HEK293 (cell line): ENCODE results near the gene STRA6.

Experiments
- CTCF ChIA-PET: fragments of 350-600 bp; formaldehyde crosslinking; extraction: SDS; loops from one replicate; lab custom pipeline; 2021; ENCODE audit warnings: antibody characterized with exemption; lab: Yijun Ruan, JAX
- POLR2A ChIA-PET: fragments of 300-600 bp; formaldehyde crosslinking; extraction: SDS; loops from one replicate; lab custom pipeline; 2020; ENCODE audit warnings: antibody characterized with exemption, inconsistent platforms; lab: Yijun Ruan, JAX
- H3K27ac ChIP-seq: fragments of 200-500 bp; sonication (Bioruptor generic); 2 replicates; pipeline ENCODE4 v1.5.1; 2014; ENCODE audit warnings: low read depth, low read length, control low read depth, inconsistent platforms; ENCODE audit errors: extremely low read depth
- H3K36me3 ChIP-seq, 2 experiments: fragments of 200-500 bp in 1 of 2; sonication (Bioruptor generic) in 1 of 2; 1 replicate in 1 of 2; 2 replicates in 1 of 2; pipeline ENCODE4 v1.5.1; 2014 to 2017; ENCODE audit warnings: inconsistent platforms in 2 of 2, low read length in 2 of 2; ENCODE audit not compliant: control insufficient read depth in 2 of 2, insufficient read depth in 1 of 2
- H3K4me1 ChIP-seq: fragments of 200-500 bp; sonication (Bioruptor generic); 2 replicates; pipeline ENCODE4 v1.5.1; 2014; ENCODE audit warnings: mild to moderate bottlenecking, low read length, inconsistent platforms; ENCODE audit not compliant: control insufficient read depth, insufficient read depth
- H3K4me3 ChIP-seq: 2 replicates; pipeline ENCODE4 v1.5.1; 2011; ENCODE audit warnings: low read depth, mild to moderate bottlenecking, control low read depth, low read length, moderate library complexity
- H3K9me3 ChIP-seq: fragments of 200-500 bp; sonication (Bioruptor generic); 2 replicates; pipeline ENCODE4 v1.5.1; 2014; ENCODE audit warnings: low read depth, low read length, inconsistent platforms; ENCODE audit not compliant: control insufficient read depth, insufficient read depth
- BCL11A ChIP-seq: fragments of 450-650 bp; formaldehyde crosslinking; IDR thresholded peaks from 2 replicates; pipeline ENCODE4 v1.5.1; 2016; ENCODE audit warnings: low read depth, missing biosample characterization, missing genetic modification characterization
- GLIS2 ChIP-seq: fragments of 450-650 bp; formaldehyde crosslinking; IDR thresholded peaks from 2 replicates; pipeline ENCODE4 v1.5.1; 2016; ENCODE audit warnings: missing biosample characterization, missing genetic modification characterization
- KLF1 ChIP-seq: fragments of 450-650 bp; formaldehyde crosslinking; IDR thresholded peaks from 2 replicates; pipeline ENCODE4 v1.5.1; 2016; ENCODE audit warnings: missing biosample characterization, missing genetic modification characterization
- KLF7 ChIP-seq: fragments of 450-650 bp; formaldehyde crosslinking; IDR thresholded peaks from 2 replicates; pipeline ENCODE4 v1.5.1; 2016; ENCODE audit warnings: missing biosample characterization, missing genetic modification characterization, borderline replicate concordance
- MZF1 ChIP-seq: fragments of 450-650 bp; formaldehyde crosslinking; IDR thresholded peaks from 2 replicates; pipeline ENCODE4 v1.5.1; 2017; ENCODE audit warnings: missing biosample characterization, missing genetic modification characterization, borderline replicate concordance
- SALL2 ChIP-seq: fragments of 450-650 bp; formaldehyde crosslinking; IDR thresholded peaks from 2 replicates; pipeline ENCODE4 v1.5.0; 2017; ENCODE audit warnings: missing biosample characterization, mild to moderate bottlenecking, missing genetic modification characterization, borderline replicate concordance
- SCRT1 ChIP-seq: fragments of 450-650 bp; formaldehyde crosslinking; IDR thresholded peaks from 2 replicates; pipeline ENCODE4 v1.5.1; 2016; ENCODE audit warnings: missing biosample characterization, missing genetic modification characterization, borderline replicate concordance
- ZBTB7A ChIP-seq: fragments of 450-650 bp; formaldehyde crosslinking; IDR thresholded peaks from 2 replicates; pipeline ENCODE4 v1.5.1; 2016; ENCODE audit warnings: low read depth, missing biosample characterization, missing genetic modification characterization
- ZFP69B ChIP-seq: fragments of 450-650 bp; formaldehyde crosslinking; IDR thresholded peaks from 2 replicates; pipeline ENCODE4 v1.5.1; 2016; ENCODE audit warnings: missing biosample characterization, missing genetic modification characterization
- ZNF138 ChIP-seq: fragments of 450-650 bp; formaldehyde crosslinking; IDR thresholded peaks from 2 replicates; pipeline ENCODE4 v1.5.1; 2016; ENCODE audit warnings: missing biosample characterization, missing genetic modification characterization, borderline replicate concordance
- ZNF175 ChIP-seq: fragments of 450-650 bp; formaldehyde crosslinking; IDR thresholded peaks from 2 replicates; pipeline ENCODE4 v1.5.1; 2016; ENCODE audit warnings: missing biosample characterization, missing genetic modification characterization
- ZNF184 ChIP-seq: fragments of 450-650 bp; IDR thresholded peaks from 2 replicates; pipeline ENCODE4 v1.5.1; 2018; ENCODE audit warnings: missing biosample characterization, mild to moderate bottlenecking, missing genetic modification characterization
- ZNF19 ChIP-seq: fragments of 450-650 bp; formaldehyde crosslinking; IDR thresholded peaks from 2 replicates; pipeline ENCODE4; 2016; ENCODE audit warnings: missing biosample characterization, missing genetic modification characterization, low read depth
- ZNF266 ChIP-seq: fragments of 450-650 bp; formaldehyde crosslinking; IDR thresholded peaks from 2 replicates; pipeline ENCODE4 v1.5.1; 2016; ENCODE audit warnings: missing biosample characterization, missing genetic modification characterization, low read depth
- ZNF292 ChIP-seq: fragments of 450-650 bp; formaldehyde crosslinking; IDR thresholded peaks from 2 replicates; pipeline ENCODE4 v1.5.1; 2016; ENCODE audit warnings: low read depth, missing biosample characterization, missing genetic modification characterization, borderline replicate concordance
- ZNF302 ChIP-seq: fragments of 450-650 bp; formaldehyde crosslinking; IDR thresholded peaks from 2 replicates; pipeline ENCODE4 v1.5.1; 2016; ENCODE audit warnings: missing biosample characterization, missing genetic modification characterization, low read depth
- ZNF335 ChIP-seq: fragments of 450-650 bp; formaldehyde crosslinking; conservative IDR thresholded peaks from 2 replicates; pipeline ENCODE4 v1.5.1; 2016; ENCODE audit warnings: missing biosample characterization, missing genetic modification characterization
- ZNF354C ChIP-seq: fragments of 450-650 bp; formaldehyde crosslinking; IDR thresholded peaks from 2 replicates; pipeline ENCODE4 v1.5.1; 2016; ENCODE audit warnings: missing biosample characterization, missing genetic modification characterization, low read depth, borderline replicate concordance
- ZNF501 ChIP-seq: fragments of 450-650 bp; formaldehyde crosslinking; IDR thresholded peaks from 2 replicates; pipeline ENCODE4 v1.5.1; 2016; ENCODE audit warnings: missing biosample characterization, missing genetic modification characterization
- ZNF629 ChIP-seq: fragments of 450-650 bp; formaldehyde crosslinking; IDR thresholded peaks from 2 replicates; pipeline ENCODE4 v1.5.1; 2017; ENCODE audit warnings: missing biosample characterization, missing genetic modification characterization
- ZNF776 ChIP-seq: fragments of 450-650 bp; formaldehyde crosslinking; IDR thresholded peaks from 2 replicates; pipeline ENCODE4 v1.5.0; 2017; ENCODE audit warnings: missing biosample characterization, missing genetic modification characterization, borderline replicate concordance
- ZNF791 ChIP-seq: fragments of 450-650 bp; formaldehyde crosslinking; IDR thresholded peaks from 2 replicates; pipeline ENCODE4 v1.5.1; 2016; ENCODE audit warnings: missing biosample characterization, missing genetic modification characterization
- ZXDB ChIP-seq: fragments of 450-650 bp; formaldehyde crosslinking; IDR thresholded peaks from 2 replicates; pipeline ENCODE4 v1.5.1; 2016; ENCODE audit warnings: missing biosample characterization, missing genetic modification characterization
- TF ChIP-seq, protein P1 (sequence below): fragments of 450-650 bp; formaldehyde crosslinking; IDR thresholded peaks from 2 replicates; pipeline ENCODE4 v1.5.1; 2016; ENCODE audit warnings: missing biosample characterization, missing genetic modification characterization
- TF ChIP-seq, protein P2 (sequence below): fragments of 450-650 bp; formaldehyde crosslinking; IDR thresholded peaks from 2 replicates; pipeline ENCODE4 v1.5.1; 2017; ENCODE audit warnings: missing biosample characterization, missing genetic modification characterization
- TF ChIP-seq, protein P3 (sequence below): fragments of 450-650 bp; formaldehyde crosslinking; IDR thresholded peaks from 2 replicates; pipeline ENCODE4 v1.5.1; 2017; ENCODE audit warnings: missing biosample characterization, missing genetic modification characterization
- TF ChIP-seq, protein P4 (sequence below): fragments of 450-650 bp; formaldehyde crosslinking; IDR thresholded peaks from 2 replicates; pipeline ENCODE4 v1.5.1; 2016; ENCODE audit warnings: missing biosample characterization, missing genetic modification characterization

Gene STRA6

DNA sequence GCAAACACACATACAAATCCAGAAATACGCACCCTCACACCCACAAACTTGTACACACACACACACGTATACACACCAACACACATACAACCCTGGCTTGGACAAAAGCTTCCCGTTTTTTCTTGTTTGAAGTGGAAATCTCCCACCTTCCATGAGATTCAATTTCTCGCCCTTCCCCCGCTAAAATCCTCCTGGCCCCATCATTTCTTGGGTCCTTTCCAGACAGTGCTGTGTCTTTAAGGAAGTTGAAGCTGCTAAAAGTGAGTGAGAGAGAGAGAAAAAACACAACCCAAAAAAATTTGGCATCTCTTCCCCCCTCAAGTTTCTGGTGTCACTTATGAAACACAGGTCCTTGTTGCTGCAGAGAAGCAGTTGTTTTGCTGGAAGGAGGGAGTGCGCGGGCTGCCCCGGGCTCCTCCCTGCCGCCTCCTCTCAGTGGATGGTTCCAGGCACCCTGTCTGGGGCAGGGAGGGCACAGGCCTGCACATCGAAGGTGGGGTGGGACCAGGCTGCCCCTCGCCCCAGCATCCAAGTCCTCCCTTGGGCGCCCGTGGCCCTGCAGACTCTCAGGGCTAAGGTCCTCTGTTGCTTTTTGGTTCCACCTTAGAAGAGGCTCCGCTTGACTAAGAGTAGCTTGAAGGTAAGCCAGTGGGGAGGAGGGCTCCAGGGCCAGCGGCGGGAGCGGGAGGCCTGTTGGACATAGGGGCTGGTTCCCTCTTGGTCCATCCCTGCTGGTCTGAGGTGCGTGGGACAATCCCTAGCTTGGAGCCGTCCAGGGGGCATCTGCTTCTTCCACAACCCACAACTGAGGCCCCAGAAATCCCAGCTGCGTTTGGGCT is 29.0 kb downstream of the STRA6 start, which contains the start of gene ISLR:
Gene ISLR, plus strand, starts transcription at position 331 of the 839 bp plus-strand sequence. CDS start 1,149 bp downstream, outside the sequence.
- POLR2A ChIA-PET = interaction anchor here (1.3 to 2.8 kb wide), 2 partner anchors 17 to 23 kb away, joined by 3 to 9 read pairs; no protein-coding TSS in a partner anchor
- TF ChIP-seq MZF1 (tag by site-specific recombination) (no peak), ZNF292 (no peak), SCRT1 (no peak), ZNF19 (tag by site-specific recombination) (no peak), KLF7 (no peak), ZNF138 (tag by site-specific recombination) (no peak), ZBTB7A (tag by site-specific recombination) (no peak), ZNF175 (tag by site-specific recombination) (no peak), ZNF184 (tag by site-specific recombination) (no peak), BCL11A (tag by site-specific recombination) (no peak), KLF1 (tag by site-specific recombination) (no peak), SALL2 (tag by site-specific recombination) (no peak; the same call in 1 of the 2 replicates), ZNF501 (tag by site-specific recombination) (no peak), GLIS2 (no peak), ZNF629 (tag by site-specific recombination) (no peak), ZNF776 (tag by site-specific recombination) (0 out of 2 replicates have a peak, but pooled peaks have one; percentile 43), ZNF335 (no peak), ZNF302 (no peak), ZFP69B (tag by site-specific recombination) (0 out of 2 replicates have a peak, but pooled peaks have one; percentile 45), ZXDB (tag by site-specific recombination) (no peak), ZNF791 (tag by site-specific recombination) (no peak), ZNF266 (no peak), ZNF354C (tag by site-specific recombination) (no peak)
- TF ChIP-seq, protein P1, sequence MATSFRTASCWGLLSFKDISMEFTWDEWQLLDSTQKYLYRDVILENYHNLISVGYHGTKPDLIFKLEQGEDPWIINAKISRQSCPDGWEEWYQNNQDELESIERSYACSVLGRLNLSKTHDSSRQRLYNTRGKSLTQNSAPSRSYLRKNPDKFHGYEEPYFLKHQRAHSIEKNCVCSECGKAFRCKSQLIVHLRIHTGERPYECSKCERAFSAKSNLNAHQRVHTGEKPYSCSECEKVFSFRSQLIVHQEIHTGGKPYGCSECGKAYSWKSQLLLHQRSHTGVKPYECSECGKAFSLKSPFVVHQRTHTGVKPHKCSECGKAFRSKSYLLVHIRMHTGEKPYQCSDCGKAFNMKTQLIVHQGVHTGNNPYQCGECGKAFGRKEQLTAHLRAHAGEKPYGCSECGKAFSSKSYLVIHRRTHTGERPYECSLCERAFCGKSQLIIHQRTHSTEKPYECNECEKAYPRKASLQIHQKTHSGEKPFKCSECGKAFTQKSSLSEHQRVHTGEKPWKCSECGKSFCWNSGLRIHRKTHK (tag by site-specific recombination) = no peak
- TF ChIP-seq, protein P2, sequence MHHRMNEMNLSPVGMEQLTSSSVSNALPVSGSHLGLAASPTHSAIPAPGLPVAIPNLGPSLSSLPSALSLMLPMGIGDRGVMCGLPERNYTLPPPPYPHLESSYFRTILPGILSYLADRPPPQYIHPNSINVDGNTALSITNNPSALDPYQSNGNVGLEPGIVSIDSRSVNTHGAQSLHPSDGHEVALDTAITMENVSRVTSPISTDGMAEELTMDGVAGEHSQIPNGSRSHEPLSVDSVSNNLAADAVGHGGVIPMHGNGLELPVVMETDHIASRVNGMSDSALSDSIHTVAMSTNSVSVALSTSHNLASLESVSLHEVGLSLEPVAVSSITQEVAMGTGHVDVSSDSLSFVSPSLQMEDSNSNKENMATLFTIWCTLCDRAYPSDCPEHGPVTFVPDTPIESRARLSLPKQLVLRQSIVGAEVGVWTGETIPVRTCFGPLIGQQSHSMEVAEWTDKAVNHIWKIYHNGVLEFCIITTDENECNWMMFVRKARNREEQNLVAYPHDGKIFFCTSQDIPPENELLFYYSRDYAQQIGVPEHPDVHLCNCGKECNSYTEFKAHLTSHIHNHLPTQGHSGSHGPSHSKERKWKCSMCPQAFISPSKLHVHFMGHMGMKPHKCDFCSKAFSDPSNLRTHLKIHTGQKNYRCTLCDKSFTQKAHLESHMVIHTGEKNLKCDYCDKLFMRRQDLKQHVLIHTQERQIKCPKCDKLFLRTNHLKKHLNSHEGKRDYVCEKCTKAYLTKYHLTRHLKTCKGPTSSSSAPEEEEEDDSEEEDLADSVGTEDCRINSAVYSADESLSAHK (tag by site-specific recombination) = no peak
- TF ChIP-seq, protein P3, sequence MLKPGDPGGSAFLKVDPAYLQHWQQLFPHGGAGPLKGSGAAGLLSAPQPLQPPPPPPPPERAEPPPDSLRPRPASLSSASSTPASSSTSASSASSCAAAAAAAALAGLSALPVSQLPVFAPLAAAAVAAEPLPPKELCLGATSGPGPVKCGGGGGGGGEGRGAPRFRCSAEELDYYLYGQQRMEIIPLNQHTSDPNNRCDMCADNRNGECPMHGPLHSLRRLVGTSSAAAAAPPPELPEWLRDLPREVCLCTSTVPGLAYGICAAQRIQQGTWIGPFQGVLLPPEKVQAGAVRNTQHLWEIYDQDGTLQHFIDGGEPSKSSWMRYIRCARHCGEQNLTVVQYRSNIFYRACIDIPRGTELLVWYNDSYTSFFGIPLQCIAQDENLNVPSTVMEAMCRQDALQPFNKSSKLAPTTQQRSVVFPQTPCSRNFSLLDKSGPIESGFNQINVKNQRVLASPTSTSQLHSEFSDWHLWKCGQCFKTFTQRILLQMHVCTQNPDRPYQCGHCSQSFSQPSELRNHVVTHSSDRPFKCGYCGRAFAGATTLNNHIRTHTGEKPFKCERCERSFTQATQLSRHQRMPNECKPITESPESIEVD (tag by site-specific recombination) = no peak
- TF ChIP-seq, protein P4, sequence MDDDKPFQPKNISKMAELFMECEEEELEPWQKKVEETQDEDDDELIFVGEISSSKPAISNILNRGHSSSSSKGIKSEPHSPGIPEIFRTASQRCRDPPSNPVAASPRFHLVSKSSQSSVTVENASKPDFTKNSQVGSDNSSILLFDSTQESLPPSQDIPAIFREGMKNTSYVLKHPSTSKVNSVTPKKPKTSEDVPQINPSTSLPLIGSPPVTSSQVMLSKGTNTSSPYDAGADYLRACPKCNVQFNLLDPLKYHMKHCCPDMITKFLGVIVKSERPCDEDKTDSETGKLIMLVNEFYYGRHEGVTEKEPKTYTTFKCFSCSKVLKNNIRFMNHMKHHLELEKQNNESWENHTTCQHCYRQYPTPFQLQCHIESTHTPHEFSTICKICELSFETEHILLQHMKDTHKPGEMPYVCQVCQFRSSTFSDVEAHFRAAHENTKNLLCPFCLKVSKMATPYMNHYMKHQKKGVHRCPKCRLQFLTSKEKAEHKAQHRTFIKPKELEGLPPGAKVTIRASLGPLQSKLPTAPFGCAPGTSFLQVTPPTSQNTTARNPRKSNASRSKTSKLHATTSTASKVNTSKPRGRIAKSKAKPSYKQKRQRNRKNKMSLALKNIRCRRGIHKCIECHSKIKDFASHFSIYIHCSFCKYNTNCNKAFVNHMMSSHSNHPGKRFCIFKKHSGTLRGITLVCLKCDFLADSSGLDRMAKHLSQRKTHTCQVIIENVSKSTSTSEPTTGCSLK (tag by site-specific recombination) = no peak

More for the DNA sequence above, 29.0 kb downstream of the STRA6 start, which contains the start of gene ISLR:
- Histone ChIP-seq H3K4me3 (no peak within 1 kb of the TSS), H3K9me3 (no peaks in the 10 kb centered on the region), H3K36me3 (no peaks in the 10 kb centered on the region), H3K27ac (no peak within 1 kb of the TSS; the same call in 1 of the 2 replicates), H3K4me1 (peaks cover 21% of the 10 kb centered on the region)
- CTCF ChIA-PET = interaction anchor here (0.6 to 1.0 kb wide), 3 partner anchors 88 to 135 kb away, joined by 3 read pairs; no protein-coding TSS in a partner anchor
